Measurements from ENCODE around the gene PTPRM.

The PTPRM gene

DNA sequence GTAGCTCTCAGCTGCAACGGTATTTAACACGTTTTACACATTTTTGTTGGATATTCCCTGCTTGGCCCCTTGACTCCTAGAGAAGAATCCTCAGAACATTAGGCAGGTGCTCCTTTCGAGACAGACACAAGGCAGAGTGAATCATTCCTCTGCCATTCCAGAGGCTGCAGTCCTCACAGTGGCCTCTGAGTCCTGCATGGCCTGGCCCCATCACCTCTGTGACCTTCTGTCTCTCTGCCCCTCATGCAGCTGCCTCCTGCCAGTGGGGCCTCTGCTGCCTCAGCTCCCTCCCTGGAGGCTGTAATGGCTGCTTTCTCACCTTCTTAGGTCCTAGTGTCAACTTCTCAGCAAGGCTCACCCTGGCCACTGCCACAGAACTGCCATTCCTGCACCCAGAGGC lies 101.3 kb downstream of the PTPRM start:
- no peak for DNase-seq (ENCODE audit: low read depth)

- DNase-seq (ENCODE audit: low read depth) = no peak
These were observed 102.2 kb downstream of the PTPRM start for GRCh38 chr18:7669361-7669760.

GRCh38 chr18:7671105-7671504 lies 104.0 kb downstream of the PTPRM start:
- no peak for DNase-seq (ENCODE audit: low read depth)

- no peak for DNase-seq (ENCODE audit: low read depth)
These were observed 109.2 kb downstream of the PTPRM start for GRCh38 chr18:7676253-7676873.

DNA sequence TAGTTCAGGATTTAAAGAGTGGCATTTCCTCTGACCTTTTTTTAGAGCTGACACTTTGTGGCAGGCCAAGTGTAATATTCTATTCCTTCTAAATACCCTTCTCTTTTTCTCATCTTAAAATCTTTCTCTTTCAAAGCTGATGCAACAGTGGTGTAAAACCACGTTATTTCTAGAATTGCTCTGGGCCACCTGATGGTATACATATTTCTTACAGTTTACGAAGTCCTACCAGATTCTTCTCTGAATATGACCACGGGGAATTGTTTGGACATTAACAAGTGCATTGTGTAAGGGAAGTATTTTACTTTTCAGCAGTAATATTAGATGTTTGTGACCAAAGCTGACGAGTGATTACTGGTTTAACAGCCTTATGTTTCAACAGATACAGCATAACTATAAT lies 109.9 kb downstream of the PTPRM start:
- DNase-seq (ENCODE audit: low read depth) = no peak

DNA sequence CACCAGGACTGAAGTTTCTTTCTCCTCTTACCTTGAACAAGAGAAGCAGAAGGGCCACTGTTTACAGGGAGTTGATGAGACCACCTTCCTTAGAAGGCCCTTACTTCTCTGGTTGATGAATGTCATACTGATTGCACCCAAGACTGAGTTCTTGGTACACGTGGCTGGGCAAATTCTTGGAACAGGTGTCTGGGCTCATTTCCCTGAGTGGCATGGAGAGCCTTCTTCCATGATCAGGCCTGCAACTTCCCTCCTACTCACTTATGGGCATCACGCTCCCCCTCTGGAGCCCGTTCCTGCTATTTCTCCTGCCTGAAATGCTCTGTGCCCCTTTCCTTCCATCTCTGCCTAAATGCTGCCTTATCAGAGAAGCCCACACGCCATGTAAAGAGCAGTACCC lies 110.3 kb downstream of the PTPRM start:
- DNase-seq (ENCODE audit: low read depth) = no peak

GRCh38 chr18:7678389-7678788 lies 111.3 kb downstream of the PTPRM start:
- DNase-seq (ENCODE audit: low read depth) = no peak

GRCh38 chr18:7678801-7679200 lies 111.7 kb downstream of the PTPRM start:
- DNase-seq (ENCODE audit: low read depth) = no peak

- DNase-seq (ENCODE audit: low read depth) = no peak
These were observed 114.2 kb downstream of the PTPRM start for GRCh38 chr18:7681298-7681697.

GRCh38 chr18:7682321-7682720 lies 115.2 kb downstream of the PTPRM start:
- no peak for DNase-seq (ENCODE audit: low read depth)

GRCh38 chr18:7683753-7684152 lies 116.6 kb downstream of the PTPRM start:
- no peak for DNase-seq (ENCODE audit: low read depth)

DNA sequence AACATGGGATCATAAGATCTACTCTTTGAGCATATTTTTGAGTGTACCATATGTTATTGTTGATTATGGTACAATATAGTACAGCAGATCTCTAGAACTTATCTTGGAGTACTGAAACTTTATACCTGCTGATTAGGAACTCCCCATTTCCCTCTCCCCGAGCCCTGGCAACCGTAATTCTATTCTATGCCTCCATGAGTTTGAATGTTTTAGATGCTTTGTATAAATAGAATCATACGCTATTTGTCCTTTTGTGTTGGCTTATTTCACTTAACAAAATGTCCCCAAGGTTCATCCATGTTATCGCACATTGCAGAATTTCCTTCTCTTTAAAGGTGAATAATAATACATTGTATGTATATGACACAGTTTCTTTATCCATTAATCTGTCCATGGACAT lies 117.2 kb downstream of the PTPRM start:
- no peak for DNase-seq (ENCODE audit: low read depth)

GRCh38 chr18:7684966-7685365 lies 117.8 kb downstream of the PTPRM start:
- no peak for DNase-seq (ENCODE audit: low read depth)

DNA sequence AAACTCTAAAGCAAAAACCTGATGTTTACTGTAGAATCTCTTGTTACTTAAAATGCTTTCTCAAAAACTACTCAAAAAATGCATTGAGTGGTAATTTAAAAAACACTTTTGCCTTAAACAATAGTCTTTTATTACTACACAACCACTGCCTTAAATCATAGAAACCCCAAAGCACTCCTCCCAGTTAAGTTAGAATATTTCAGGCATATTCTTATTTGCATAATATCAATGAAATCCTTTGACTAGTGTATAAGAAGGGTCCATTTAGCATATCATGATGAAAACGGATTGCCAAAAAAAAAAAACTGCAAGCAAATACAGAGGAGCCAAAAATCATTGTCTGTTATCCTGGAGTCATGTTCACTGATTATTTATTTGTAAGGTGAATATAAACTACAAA lies 119.2 kb downstream of the PTPRM start:
- DNase-seq (ENCODE audit: low read depth) = no peak

- DNase-seq (ENCODE audit: low read depth) = no peak
These were observed 121.5 kb downstream of the PTPRM start for GRCh38 chr18:7688580-7688979.

DNA sequence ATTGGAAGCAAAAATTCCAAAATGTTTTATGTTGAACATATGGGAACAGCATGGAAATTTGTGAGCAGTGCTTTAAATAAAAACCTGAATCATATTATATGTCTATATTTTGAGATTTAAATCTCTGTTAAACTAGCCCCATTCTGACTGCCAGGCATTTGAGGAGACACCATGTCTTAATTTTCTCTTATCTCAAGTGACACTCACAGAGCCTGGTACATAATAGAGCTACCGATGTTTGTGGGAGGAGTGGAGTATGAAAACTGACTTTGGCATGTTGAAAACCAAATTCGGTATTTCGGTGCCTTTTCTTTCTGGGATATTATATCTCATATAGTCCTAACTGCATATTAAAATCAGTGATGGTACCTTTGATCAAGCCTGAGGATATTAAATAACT lies 124.1 kb downstream of the PTPRM start:
- no peak for DNase-seq (ENCODE audit: low read depth)

GRCh38 chr18:7696780-7697179 lies 129.7 kb downstream of the PTPRM start:
- DNase-seq (ENCODE audit: low read depth) = no peak

GRCh38 chr18:7697306-7697705 lies 130.2 kb downstream of the PTPRM start:
- no peak for DNase-seq (ENCODE audit: low read depth)

DNA sequence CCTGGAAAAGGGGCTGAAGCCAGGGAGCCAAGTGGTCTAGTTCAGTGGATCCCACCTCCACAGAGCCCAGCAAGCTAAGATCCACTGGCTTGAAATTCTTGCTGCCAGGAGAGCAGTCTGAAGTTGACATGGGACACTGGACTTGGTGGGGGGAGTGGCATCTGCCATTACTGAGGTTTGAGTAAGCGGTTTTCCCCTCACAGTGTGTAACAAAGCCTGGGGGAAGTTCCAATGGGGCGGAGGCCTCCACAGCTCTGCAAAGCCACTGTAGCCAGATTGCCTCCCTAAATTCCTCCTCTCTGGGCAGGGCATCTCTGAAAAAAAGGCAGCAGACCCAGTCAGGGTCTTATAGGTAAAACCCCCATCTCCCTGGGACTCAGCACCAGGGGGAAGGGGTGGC lies 144.4 kb downstream of the PTPRM start:
- DNase-seq (ENCODE audit: low read depth) = no peak

GRCh38 chr18:7720395-7720794 lies 153.3 kb downstream of the PTPRM start:
- DNase-seq (ENCODE audit: low read depth) = no peak

- DNase-seq (ENCODE audit: low read depth) = no peak
These were observed 154.4 kb downstream of the PTPRM start for GRCh38 chr18:7721532-7721931.

GRCh38 chr18:7722955-7723354 lies 155.8 kb downstream of the PTPRM start:
- no peak for DNase-seq (ENCODE audit: low read depth)

GRCh38 chr18:7723558-7723957 lies 156.4 kb downstream of the PTPRM start:
- DNase-seq (ENCODE audit: low read depth) = no peak

- DNase-seq (ENCODE audit: low read depth) = no peak
These were observed 158.4 kb downstream of the PTPRM start for GRCh38 chr18:7725473-7725872.

DNA sequence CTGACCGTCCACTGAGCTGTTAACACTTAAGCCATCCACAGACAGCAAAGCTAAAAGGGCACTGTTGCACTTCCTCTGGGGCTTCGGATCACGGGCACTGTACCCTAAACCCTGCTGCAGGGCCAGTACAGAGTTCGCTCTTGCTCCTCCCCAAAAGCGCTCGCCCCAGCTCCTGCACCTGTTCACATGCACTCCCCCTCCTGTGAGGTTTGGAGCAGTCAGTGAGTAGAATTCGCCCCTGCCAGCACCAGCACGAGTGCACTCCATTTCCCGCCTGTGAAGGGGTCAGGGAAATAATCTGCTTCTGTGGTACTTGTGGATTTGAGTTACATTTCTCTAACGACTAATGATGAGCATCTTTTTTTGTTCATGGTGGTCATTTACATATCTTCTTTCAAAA lies 158.8 kb downstream of the PTPRM start:
- DNase-seq (ENCODE audit: low read depth) = no peak

Data from stimulated activated CD8-positive, alpha-beta memory T cell treated with anti-CD3 and anti-CD28 coated beads, Interleukin-7, amount 100 ng/mL, for 24 hours (primary cell).